Activated naive CD8-positive, alpha-beta T cell (primary cell): ENCODE results near the gene KREMEN1.
"Not testable (repeated sequence)": the region's sequence is repeated elsewhere in the genome, so short reads cannot be mapped to it uniquely, and the experiment has no call there.

ENCODE experiments used
- H3K27ac Mint-ChIP-seq: one replicate; pipeline ENCODE4 v1.8.0; 2021; ENCODE audit warnings: mixed read lengths
- H3K27me3 Mint-ChIP-seq: one replicate; pipeline ENCODE4 v1.8.0; 2021; ENCODE audit warnings: mixed read lengths
- H3K36me3 Mint-ChIP-seq: one replicate; pipeline ENCODE4 v1.8.0; 2021; ENCODE audit warnings: mixed read lengths
- H3K4me1 Mint-ChIP-seq: one replicate; pipeline ENCODE4 v1.8.0; 2021; ENCODE audit warnings: low read depth, mixed read lengths
- H3K4me3 Mint-ChIP-seq: one replicate; pipeline ENCODE4 v1.8.0; 2021; ENCODE audit warnings: mild to moderate bottlenecking, mixed read lengths
- H3K9me3 Mint-ChIP-seq: one replicate; pipeline ENCODE4 v1.8.0; 2021; ENCODE audit warnings: low read depth, mixed read lengths

Gene KREMEN1

GRCh38 chr22:29117799-29118477 lies 45.1 kb downstream of the KREMEN1 start:
- peaks cover 4% of the 10 kb centered on the region for H3K9me3 Mint-ChIP-seq
- peaks cover 6% of the 10 kb centered on the region for H3K36me3 Mint-ChIP-seq
- H3K4me3 Mint-ChIP-seq = no peak overlapping the region
- H3K27me3 Mint-ChIP-seq = peaks cover 24% of the 10 kb centered on the region
- no peak overlapping the region for H3K27ac Mint-ChIP-seq
- no peaks in the 10 kb centered on the region for H3K4me1 Mint-ChIP-seq

- not testable (repeated sequence) for H3K4me3 Mint-ChIP-seq, H3K4me1 Mint-ChIP-seq, H3K27ac Mint-ChIP-seq, H3K36me3 Mint-ChIP-seq, H3K9me3 Mint-ChIP-seq
- H3K27me3 Mint-ChIP-seq = peaks cover 19% of the 10 kb centered on the region
These were observed 47.5 kb downstream of the KREMEN1 start for GRCh38 chr22:29120098-29120912.

DNA sequence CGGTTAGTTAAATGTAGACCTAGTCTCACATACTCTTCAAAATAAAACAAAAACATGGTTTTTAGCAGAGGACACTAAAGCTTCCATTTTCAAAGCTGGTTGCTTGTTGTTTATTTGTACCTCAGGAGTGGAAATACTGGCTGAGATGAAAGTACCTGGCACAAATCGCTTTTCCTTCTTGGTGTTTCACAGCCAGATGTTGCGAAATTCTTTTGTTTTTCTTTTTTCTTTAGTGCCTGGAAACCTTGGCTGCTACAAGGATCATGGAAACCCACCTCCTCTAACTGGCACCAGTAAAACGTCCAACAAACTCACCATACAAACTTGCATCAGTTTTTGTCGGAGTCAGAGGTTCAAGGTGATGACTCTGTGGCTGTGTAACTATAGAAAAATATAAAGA lies 48.3 kb downstream of the KREMEN1 start:
- Mint-ChIP-seq H3K27ac (no peak overlapping the region), H3K4me3 (no peak overlapping the region), H3K27me3 (peaks cover 19% of the 10 kb centered on the region), H3K4me1 (no peaks in the 10 kb centered on the region), H3K9me3 (peaks cover 4% of the 10 kb centered on the region), H3K36me3 (peaks cover 4% of the 10 kb centered on the region)

GRCh38 chr22:29122041-29122440 lies 49.2 kb downstream of the KREMEN1 start:
- H3K4me1 Mint-ChIP-seq = no peaks in the 10 kb centered on the region
- no peak overlapping the region for H3K4me3 Mint-ChIP-seq
- H3K27ac Mint-ChIP-seq = no peak overlapping the region
- peaks cover 4% of the 10 kb centered on the region for H3K9me3 Mint-ChIP-seq
- H3K36me3 Mint-ChIP-seq = peaks cover 4% of the 10 kb centered on the region
- peaks cover 14% of the 10 kb centered on the region for H3K27me3 Mint-ChIP-seq

- Mint-ChIP-seq H3K4me1 (no peaks in the 10 kb centered on the region), H3K27me3 (no peaks in the 10 kb centered on the region)
These were observed 52.1 kb downstream of the KREMEN1 start for GRCh38 chr22:29124777-29125442.

GRCh38 chr22:29125443-29125778 lies 52.6 kb downstream of the KREMEN1 start:
- H3K4me1 Mint-ChIP-seq = no peaks in the 10 kb centered on the region
- H3K4me3 Mint-ChIP-seq = no peak overlapping the region
- H3K36me3 Mint-ChIP-seq = no peaks in the 10 kb centered on the region
- no peaks in the 10 kb centered on the region for H3K9me3 Mint-ChIP-seq
- H3K27me3 Mint-ChIP-seq = no peaks in the 10 kb centered on the region
- H3K27ac Mint-ChIP-seq = no peak overlapping the region

More at GRCh38 chr22:29124777-29125442, 52.1 kb downstream of the KREMEN1 start:
- H3K4me3 Mint-ChIP-seq = no peak overlapping the region
- no peaks in the 10 kb centered on the region for H3K9me3 Mint-ChIP-seq
- no peaks in the 10 kb centered on the region for H3K36me3 Mint-ChIP-seq
- H3K27ac Mint-ChIP-seq = no peak overlapping the region

GRCh38 chr22:29125844-29126243 lies 53.0 kb downstream of the KREMEN1 start:
- H3K4me1 Mint-ChIP-seq = no peaks in the 10 kb centered on the region
- H3K36me3 Mint-ChIP-seq = no peaks in the 10 kb centered on the region
- H3K9me3 Mint-ChIP-seq = no peaks in the 10 kb centered on the region
- no peaks in the 10 kb centered on the region for H3K27me3 Mint-ChIP-seq
- no peak overlapping the region for H3K4me3 Mint-ChIP-seq
- H3K27ac Mint-ChIP-seq = no peak overlapping the region

- Mint-ChIP-seq H3K4me3 (no peak overlapping the region), H3K4me1 (no peaks in the 10 kb centered on the region), H3K27ac (no peak overlapping the region), H3K36me3 (no peaks in the 10 kb centered on the region), H3K27me3 (no peaks in the 10 kb centered on the region), H3K9me3 (no peaks in the 10 kb centered on the region)
These were observed 54.0 kb downstream of the KREMEN1 start for GRCh38 chr22:29126670-29127395.

DNA sequence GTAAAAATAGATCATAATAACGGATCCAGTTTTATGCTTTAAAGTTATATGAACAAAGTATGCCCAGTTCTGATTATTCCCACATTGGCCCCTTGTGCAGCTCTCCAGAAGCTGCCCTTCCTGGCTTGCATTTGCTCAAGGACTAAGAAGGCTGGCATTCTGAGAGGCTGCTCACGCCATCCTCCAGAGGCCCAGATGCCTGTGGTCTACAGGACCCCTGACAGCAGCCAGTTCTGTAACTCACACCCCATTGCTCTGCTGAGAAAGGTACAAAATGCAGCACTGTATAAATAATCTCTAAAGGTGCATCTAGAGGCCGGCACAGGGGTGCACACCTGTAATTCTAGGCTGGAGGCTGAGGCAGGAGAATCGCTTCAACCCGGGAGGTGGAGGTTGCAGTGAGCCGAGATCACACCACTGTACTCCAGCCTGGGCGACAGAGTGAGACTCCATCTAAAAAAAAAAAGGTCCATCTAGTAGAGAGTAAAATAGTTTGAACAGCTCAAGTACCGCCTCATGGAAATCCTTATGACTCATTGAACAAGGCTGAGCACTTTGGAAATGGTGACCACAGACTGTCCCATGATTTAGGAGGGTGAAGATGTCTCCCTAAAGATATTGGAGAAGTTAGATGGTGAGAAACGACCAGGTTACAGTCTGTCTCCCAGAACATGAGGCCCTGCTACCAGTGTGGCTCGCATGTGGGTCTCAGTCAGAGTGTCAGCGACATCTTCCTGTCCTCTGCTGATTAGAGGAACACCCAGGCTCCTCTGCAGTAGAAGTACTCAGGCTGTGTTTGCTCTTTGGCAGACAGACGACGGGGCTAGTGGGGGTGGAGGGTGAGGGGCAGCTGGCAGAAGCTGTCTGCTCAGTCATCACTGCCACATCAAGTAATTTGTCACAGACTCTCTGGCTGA lies 56.3 kb downstream of the KREMEN1 start:
- Mint-ChIP-seq H3K4me1 (no peaks in the 10 kb centered on the region), H3K27me3 (peaks cover 4% of the 10 kb centered on the region), H3K9me3 (no peaks in the 10 kb centered on the region), H3K27ac (no peak overlapping the region), H3K36me3 (peaks cover 2% of the 10 kb centered on the region), H3K4me3 (no peak overlapping the region)

- Mint-ChIP-seq H3K36me3 (peaks cover 5% of the 10 kb centered on the region), H3K27ac (no peak overlapping the region), H3K4me1 (no peaks in the 10 kb centered on the region), H3K4me3 (no peak overlapping the region), H3K27me3 (peaks cover 7% of the 10 kb centered on the region), H3K9me3 (peaks cover 3% of the 10 kb centered on the region)
These were observed 56.9 kb downstream of the KREMEN1 start for GRCh38 chr22:29129808-29130140.

DNA sequence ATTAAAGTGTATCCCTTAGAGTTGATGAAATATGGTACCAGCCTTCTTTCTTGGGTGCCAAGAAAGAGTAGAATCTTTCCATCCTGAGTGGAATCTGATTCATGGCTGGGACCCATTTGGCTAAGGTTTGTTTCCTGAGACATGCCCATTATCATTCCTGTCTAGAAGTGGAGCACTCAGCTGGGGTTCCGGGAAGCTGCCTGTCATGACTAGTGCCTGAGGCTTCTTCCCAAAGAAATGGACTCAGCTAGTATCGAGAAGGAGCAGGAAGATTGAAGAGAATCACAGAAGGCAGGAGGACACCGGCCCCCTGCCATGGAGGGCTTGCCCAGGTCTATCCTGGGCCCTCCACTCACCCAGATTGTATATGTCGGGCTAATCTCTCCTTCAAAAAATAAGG lies 57.6 kb downstream of the KREMEN1 start:
- Mint-ChIP-seq H3K9me3 (peaks cover 3% of the 10 kb centered on the region), H3K36me3 (peaks cover 5% of the 10 kb centered on the region), H3K4me1 (no peaks in the 10 kb centered on the region), H3K27me3 (peaks cover 7% of the 10 kb centered on the region), H3K27ac (no peak overlapping the region), H3K4me3 (no peak overlapping the region)

DNA sequence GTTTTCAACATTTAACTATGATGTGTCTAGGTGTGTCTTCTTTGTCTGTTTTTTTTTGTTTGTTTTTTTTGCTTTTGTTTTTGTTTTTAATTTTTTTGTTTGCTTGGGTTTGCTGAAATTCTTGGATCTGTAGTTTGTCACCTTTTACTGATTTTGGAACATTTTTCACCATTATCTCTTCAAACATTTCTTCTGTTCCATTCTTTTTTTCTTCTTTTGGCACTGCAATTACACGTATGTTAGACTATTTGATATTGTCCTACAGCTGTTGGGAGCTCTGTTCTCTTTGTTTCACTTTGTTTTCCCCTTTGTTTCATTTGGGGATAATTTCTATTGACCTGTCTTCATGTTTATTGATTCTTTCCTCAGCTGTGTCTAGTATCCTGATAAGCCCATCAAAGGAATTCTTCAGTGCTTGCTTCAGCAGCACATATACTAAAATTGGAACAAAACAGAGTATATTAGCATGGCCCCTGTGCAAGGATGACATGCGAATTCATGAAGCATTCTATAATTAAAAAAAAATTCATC lies 60.8 kb downstream of the KREMEN1 start:
- Mint-ChIP-seq H3K36me3 (peaks cover 5% of the 10 kb centered on the region), H3K27ac (no peak overlapping the region), H3K9me3 (peaks cover 3% of the 10 kb centered on the region), H3K27me3 (peaks cover 10% of the 10 kb centered on the region), H3K4me3 (no peak overlapping the region), H3K4me1 (no peaks in the 10 kb centered on the region)

- Mint-ChIP-seq H3K9me3 (peaks cover 3% of the 10 kb centered on the region), H3K36me3 (peaks cover 5% of the 10 kb centered on the region), H3K27me3 (peaks cover 10% of the 10 kb centered on the region), H3K4me1 (no peaks in the 10 kb centered on the region), H3K27ac (no peak overlapping the region), H3K4me3 (no peak overlapping the region)
These were observed 61.6 kb downstream of the KREMEN1 start for GRCh38 chr22:29134448-29134847.
